HG02870 (cell line): Measurements from ENCODE around the gene TRAIP.
A peak's percentile ranks its signal among the peaks of the same experiment; 100 is the strongest.
"Not testable (repeated sequence)": the region's sequence is repeated elsewhere in the genome, so short reads cannot be mapped to it uniquely, and the experiment has no call there.

Experiments used
- ATAC-seq: cut with Tn5 transposase; IDR thresholded peaks from one replicate; pipeline ENCODE4 v1.9.1; 2021; ENCODE audit warnings: mild to moderate bottlenecking, moderate library complexity; ENCODE audit not compliant: unreplicated experiment

The TRAIP gene

GRCh38 chr3:49831341-49831740, 25.0 kb downstream of the TRAIP start:
- ATAC-seq = no peak

DNA sequence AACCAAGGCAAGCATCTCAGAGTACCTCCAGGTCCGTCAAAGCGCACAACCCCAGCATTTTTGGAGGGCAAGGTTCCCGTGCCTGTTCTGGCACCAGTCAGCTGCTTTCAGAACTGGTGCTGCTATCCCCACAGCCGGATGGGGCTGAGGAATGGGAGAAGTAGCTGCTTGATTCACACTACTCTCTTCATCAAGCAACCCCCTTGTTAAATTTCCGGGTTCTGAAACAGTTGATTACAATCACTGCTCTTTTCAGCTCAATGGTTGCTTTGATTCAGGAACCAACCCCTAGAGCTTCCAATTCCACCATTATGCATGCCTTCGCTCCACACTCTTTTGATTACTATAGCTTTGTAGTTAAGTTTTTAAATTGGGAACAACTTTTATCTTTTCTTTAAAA, 30.3 kb downstream of the TRAIP start:
- no peak for ATAC-seq

- not testable (repeated sequence) for ATAC-seq
Observed at GRCh38 chr3:49823131-49823530, 33.2 kb downstream of the TRAIP start.

- no peak for ATAC-seq
Observed at GRCh38 chr3:49813497-49814174, 42.7 kb downstream of the TRAIP start, which contains the start of gene UBA7. Gene UBA7 (minus strand): TSS chr3:49813953. CDS start chr3:49813787, 166 bp downstream.

DNA sequence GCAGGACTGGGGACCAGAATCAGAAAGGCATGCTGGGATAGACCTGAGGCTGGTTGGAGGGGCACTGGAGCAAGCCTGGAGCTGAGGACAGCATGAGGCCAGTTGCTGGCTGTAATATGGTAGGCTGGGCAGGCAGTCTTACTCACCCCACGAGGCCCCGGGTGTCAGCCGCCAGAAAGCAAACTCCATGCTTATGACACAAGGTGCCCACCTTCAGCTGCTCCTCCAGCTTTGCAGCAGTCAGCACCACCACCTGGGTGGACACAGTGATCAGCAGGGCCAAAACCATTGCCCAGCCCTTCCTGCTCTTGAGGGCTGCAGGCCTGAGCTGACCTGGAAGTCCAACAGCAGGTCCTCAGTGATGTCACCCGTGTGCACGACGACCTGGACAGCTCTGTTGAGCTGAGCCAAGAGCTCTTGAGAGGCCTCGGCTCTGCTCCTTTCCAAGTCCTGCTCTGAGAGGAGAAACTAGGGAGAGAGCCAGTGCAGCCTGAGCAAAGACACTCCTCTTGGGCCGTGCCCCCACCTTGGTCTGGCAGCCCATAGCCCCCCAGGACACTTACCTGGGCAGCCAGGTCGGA, 43.4 kb downstream of the TRAIP start:
- no peak for ATAC-seq

DNA sequence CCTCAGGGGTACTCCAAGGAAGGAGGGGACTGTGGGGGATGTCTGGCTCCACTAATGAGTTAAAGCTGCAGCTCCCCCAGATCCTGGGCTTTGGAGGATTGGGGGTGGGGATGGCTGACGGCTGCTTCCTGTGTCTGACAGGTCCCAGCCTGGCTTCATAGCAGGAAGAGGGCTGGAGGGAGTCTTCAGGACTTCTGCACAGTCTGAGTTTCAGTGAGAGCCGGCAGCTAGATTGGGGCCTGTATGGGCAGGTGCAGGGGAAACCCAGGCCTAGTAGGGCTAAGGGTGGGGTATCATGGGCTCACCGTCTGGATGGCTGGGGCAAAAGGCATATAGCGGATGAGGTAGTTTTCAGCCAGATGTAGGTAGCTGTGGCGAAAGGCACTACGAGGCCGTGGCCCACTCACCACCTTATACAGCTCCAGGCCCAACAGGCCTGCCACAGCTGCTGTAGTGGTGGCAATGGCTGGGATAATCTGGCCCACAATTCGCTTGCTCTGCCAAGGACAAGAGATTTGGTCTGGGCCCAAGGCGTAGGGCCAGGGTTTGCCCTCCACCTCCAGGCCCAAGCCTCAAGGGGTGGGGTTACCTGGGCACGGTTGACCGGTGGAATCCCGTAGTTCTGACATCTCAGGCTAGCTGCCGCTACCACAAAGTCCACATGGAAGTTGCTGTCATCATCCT, 48.8 kb downstream of the TRAIP start:
- no peak for ATAC-seq

DNA sequence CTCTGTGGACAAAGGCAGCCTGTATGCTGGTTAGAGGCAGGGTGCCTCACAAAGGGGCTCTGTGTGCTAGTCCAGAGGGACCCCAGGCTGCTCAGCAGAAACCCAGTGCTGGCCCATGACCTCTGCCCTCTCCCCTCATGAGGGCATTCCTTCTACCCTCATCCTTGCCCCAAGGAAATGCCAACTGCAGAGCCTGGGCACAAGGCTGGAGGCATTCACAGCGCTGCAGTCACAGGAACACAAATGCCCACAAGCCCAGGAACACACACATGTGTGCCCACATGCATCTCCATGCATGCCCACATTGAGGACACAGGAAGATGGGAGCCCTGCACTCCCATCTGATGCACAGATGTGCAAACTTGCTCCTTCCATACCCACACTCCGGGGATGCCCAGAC, 49.5 kb downstream of the TRAIP start:
- ATAC-seq = no peak

DNA sequence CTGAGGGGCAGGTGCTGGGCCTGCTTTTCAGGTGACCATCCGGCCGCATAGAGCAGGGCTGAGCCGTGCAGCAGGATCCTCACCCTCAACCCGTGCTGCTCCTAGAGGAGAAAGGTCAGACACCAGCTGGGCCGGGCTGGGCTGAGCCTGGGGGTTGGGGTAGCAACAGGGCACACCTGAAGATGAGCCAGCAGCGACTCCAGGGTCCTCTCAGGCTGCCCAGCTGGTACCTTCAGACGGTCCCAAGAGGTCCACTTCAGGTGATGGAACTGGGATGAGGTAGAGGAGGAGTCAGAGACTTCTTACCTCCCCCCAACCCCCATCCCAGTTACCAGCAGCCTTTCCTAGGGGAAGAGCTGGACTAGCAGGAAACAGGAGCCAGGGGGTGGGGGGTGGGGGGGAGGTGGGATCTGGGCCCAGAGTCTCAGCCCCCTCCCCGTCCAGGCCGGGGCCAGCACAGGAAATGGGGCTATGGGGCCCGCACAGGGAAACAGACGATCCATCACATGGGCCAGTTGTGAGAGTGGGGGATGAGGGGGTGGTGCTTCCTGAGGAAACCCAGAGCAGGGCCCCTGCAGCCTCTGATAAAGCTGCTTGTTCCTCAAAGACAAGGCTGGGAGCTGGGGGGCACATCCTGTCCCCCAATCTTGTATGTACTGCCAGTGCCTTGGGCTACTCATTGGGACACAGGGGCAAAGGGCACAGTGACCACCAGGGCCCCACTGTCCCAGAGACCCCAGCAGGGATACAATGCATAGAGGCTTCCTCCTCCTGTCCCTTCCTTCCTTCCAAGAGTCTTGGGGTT, 50.3 kb downstream of the TRAIP start:
- no peak for ATAC-seq

GRCh38 chr3:49805367-49805782, 51.0 kb downstream of the TRAIP start:
- no peak for ATAC-seq

GRCh38 chr3:49804141-49805041, 52.0 kb downstream of the TRAIP start:
- ATAC-seq = no peak

DNA sequence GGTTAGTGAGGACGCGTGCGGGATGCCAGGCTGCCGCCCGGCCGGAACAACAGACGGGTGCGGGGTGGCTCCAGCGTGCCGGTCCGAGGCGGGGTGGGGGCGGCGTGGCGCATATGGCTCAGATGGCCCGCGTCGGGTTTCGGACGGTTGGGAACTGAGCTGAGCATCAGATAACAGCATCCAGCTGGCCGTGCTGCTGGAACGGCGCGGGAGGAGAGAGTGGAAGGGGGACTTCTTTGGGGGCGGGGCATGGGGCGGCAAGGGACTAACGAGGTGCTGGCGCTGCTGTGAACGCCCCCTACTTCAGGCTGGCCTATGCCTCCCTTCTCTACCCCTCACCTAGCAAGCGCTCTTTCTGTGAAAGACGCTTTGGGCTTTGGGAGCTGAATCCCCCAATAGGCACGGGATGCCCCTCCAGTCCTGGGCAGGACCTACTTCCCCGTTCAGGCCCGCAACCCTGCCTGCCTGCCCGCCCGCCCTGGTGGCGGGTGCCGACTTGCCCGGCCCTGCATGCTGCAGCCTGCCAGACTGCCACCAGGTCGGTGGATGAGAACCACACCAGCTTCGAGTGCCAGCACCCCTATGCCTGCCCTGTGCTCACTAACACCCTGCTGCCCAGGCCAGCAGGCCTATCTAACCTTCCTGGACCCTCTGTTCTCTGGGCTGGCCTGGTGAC, 52.8 kb downstream of the TRAIP start:
- ATAC-seq = peak; percentile 13

- ATAC-seq = peak; percentile 56
Observed at GRCh38 chr3:49802719-49803464, 53.5 kb downstream of the TRAIP start, which contains the start of gene INKA1. Gene INKA1 (plus strand): TSS chr3:49803261. CDS start chr3:49803393, 132 bp downstream.

GRCh38 chr3:49801160-49801559, 55.2 kb downstream of the TRAIP start:
- no peak for ATAC-seq

DNA sequence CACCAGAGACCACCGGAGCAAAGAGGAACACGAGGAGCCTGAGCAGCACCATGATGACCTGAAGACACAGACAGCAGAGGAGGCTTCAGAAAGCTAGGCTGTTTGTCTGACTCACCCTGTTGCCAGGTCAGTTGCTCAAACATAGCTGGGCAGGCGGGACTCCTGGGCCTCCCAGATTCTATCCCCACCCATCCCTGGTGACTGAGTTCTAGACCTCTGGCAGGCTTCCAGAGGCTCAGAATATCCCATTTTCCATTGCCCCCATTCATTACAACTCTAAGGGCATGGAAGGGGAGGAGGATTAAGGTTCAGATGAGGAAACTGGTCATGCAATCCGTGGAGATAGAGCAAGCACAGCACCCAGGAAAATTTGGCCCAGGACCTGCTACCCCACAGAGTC, 56.6 kb downstream of the TRAIP start, which contains the start of gene CDHR4:
TSS of gene CDHR4 (minus strand) at position 113 of the 400 bp plus-strand sequence. CDS start at position 52, 61 bp downstream.
- ATAC-seq = no peak

DNA sequence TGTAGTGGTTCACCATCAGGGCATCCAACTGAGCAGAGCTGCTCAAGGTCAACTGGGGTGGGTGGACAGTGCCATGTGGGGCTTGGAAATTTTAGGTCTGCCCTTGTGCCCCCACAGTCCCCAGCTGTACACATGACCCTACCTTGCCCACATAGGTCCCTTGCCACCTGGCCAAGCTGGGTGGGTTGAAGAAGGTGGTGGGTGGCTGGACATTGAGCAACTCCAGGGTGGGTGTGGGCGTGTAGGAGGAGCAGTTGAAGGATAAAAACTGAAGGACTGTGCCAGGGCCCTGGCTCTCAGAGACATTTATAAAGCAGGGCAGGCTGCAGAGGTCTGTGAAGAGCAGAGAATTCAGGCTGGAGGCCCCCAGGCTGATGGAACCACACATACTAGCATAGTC, 57.3 kb downstream of the TRAIP start:
- ATAC-seq = no peak

- ATAC-seq = no peak
Observed at GRCh38 chr3:49794926-49795905, 61.1 kb downstream of the TRAIP start.

DNA sequence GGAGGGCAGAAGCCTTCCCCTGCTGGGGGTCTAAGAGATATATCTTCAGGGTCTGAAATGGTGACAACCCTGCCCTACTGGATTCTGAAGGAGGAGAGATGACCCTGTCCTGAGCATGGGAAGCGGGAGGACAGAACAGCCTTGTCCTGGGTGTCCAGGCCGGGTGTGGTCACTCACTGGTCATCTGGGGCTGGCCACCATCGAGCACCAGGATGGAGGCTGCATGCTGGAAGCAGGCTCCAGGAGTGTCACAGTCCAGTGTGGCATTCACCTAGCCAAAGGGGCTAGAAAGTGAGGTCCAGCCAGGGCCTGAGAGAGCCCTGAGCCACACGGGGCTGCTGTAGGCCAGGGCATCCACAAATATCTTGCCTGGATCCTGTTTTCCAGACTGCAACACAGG, 61.9 kb downstream of the TRAIP start:
- no peak for ATAC-seq
